ENCODE data around the gene TPD52L1. TPM values are rescaled to one million over a fixed set of nuclear protein-coding genes. Genes with fewer than 3 reads are reported as not detected.

TPD52L1 gene
- total RNA-seq, 1 donor from 2014 or later: 164 TPM

DNA sequence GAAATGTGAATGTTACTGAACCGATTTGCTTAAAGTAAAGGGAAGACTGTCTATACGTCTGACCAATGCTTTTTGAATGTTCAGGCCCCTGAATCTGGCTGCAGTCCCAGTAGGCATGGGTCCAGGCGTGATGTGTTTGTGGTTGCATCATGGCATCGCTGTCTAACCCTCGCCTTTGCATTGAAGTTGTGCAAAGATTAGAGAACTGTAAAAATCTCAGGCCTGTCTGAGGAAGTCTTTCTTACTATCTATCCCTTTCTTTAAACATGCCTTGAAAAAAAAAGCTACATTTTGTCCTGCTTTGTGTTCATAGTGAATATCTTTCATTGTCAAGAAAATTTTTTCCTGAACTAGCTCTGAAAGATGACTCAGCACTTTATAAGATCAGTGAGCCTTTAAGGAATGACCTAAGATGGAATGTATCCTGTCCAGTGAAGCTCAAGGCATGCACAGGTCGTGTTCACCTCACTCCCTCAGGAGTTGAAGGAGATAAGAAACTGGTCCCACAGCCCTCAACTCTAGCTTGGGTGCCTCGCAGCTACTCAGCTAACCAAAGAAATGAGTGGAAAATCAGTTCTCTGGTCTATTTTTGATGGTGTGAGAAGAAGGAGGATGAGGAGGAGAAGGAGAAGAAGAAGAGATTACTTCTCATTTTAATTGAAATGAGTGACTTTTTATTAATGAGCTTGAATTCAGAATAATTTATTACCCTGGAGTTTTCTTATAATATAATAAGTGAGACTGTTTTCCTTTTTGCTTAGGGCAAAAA lies 48.6 kb downstream of the TPD52L1 start:
- peak; percentile 92 for FAIRE-seq
- DNase-seq (ENCODE audit: low read depth): peak; percentile 94
- Histone ChIP-seq H3K36me3 (ENCODE audit: control insufficient read depth, insufficient read depth, low read length) (no peaks in the 10 kb centered on the region), H3K27me3 (ENCODE audit: control insufficient read depth, insufficient read depth, low read length) (no peaks in the 10 kb centered on the region), H3K4me3 (ENCODE audit: low read depth, low read length) (no peak overlapping the region)
- TF ChIP-seq, protein P1, sequence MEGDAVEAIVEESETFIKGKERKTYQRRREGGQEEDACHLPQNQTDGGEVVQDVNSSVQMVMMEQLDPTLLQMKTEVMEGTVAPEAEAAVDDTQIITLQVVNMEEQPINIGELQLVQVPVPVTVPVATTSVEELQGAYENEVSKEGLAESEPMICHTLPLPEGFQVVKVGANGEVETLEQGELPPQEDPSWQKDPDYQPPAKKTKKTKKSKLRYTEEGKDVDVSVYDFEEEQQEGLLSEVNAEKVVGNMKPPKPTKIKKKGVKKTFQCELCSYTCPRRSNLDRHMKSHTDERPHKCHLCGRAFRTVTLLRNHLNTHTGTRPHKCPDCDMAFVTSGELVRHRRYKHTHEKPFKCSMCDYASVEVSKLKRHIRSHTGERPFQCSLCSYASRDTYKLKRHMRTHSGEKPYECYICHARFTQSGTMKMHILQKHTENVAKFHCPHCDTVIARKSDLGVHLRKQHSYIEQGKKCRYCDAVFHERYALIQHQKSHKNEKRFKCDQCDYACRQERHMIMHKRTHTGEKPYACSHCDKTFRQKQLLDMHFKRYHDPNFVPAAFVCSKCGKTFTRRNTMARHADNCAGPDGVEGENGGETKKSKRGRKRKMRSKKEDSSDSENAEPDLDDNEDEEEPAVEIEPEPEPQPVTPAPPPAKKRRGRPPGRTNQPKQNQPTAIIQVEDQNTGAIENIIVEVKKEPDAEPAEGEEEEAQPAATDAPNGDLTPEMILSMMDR (IDR thresholded peaks at IDR 0.05; ENCODE audit: insufficient read depth, low read length, severe bottlenecking): no peak

DNA sequence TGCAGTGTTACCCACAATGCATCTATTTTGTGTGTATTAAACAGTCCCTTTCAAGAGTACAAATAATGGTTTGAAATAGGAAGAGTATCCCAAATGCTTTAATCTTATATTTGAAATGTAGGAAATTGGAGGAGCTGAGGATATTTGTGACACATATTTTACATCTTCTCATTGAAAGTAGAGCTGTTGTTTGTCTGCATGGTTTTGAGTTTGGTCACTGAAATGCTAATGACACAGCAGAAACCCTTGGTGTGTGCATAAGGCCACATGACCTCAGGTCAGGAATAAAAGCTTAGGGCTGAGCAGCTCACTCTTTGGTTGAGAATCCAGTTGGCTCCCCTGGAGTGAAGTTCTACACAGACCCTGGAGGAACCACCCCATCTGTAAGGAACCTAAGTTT lies 49.8 kb downstream of the TPD52L1 start:
- TF ChIP-seq, protein P1 (IDR thresholded peaks at IDR 0.05; ENCODE audit: insufficient read depth, low read length, severe bottlenecking): no peak
- FAIRE-seq: no peak

DNA sequence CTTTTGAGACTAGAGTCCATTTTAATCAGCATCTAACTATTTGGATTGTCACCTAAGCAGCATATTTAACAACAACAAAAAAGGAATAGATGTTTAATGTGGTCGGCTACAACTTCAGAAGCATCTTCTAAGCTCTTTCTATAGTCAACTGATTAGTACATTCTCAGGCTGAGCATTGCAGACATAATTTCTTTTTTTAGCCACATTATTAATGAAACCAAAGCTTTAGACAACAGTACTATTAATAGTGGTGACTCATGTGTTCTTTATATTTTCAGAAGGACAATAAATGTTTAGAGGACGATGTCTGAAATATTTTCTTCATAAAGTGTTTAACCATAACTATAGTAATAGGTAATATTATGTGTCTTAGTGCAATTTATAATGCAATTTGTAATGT lies 52.4 kb downstream of the TPD52L1 start:
- TF ChIP-seq, protein P1 (IDR thresholded peaks at IDR 0.05; ENCODE audit: insufficient read depth, low read length, severe bottlenecking): no peak
- no peak overlapping the region for H3K4me3 ChIP-seq (ENCODE audit: low read depth, low read length)
- DNase-seq (ENCODE audit: low read depth): no peak
- H3K27me3 ChIP-seq (ENCODE audit: control insufficient read depth, insufficient read depth, low read length): no peaks in the 10 kb centered on the region
- no peak for FAIRE-seq
- no peaks in the 10 kb centered on the region for H3K36me3 ChIP-seq (ENCODE audit: control insufficient read depth, insufficient read depth, low read length)

More for the DNA sequence above, 49.8 kb downstream of the TPD52L1 start:
- no peaks in the 10 kb centered on the region for H3K36me3 ChIP-seq (ENCODE audit: control insufficient read depth, insufficient read depth, low read length)
- DNase-seq (ENCODE audit: low read depth): peak; percentile 25
- H3K27me3 ChIP-seq (ENCODE audit: control insufficient read depth, insufficient read depth, low read length): no peaks in the 10 kb centered on the region
- H3K4me3 ChIP-seq (ENCODE audit: low read depth, low read length): no peak overlapping the region

- TF ChIP-seq, protein P1 (IDR thresholded peaks at IDR 0.05; ENCODE audit: insufficient read depth, low read length, severe bottlenecking): no peak
- no peak for FAIRE-seq
- DNase-seq (ENCODE audit: low read depth): no peak
- Histone ChIP-seq H3K36me3 (ENCODE audit: control insufficient read depth, insufficient read depth, low read length) (no peaks in the 10 kb centered on the region), H3K27me3 (ENCODE audit: control insufficient read depth, insufficient read depth, low read length) (no peaks in the 10 kb centered on the region), H3K4me3 (ENCODE audit: low read depth, low read length) (no peak overlapping the region)
These were observed 52.8 kb downstream of the TPD52L1 start for GRCh38 chr6:125206389-125206788.

DNA sequence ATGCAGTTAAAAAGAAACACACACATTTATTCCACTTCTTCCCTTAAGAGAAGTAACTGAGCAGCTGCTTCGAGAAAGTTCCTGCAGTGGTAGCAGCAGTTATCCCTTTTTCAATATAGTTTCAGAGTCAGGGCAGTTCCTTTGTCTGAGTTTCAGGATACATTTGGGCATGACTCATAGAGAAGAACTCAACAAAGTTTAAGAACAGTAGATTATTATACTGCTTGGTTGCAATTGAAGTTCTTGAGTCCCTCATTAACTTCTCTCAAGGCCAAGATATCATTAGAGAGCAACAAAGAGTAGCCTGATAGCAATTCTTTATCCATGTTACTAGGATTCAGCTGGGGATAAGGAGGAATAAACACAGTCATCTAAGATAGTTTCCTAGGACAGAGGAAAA lies 54.4 kb downstream of the TPD52L1 start:
- no peak for FAIRE-seq
- peak; percentile 15 for DNase-seq (ENCODE audit: low read depth)
- Histone ChIP-seq H3K36me3 (ENCODE audit: control insufficient read depth, insufficient read depth, low read length) (no peaks in the 10 kb centered on the region), H3K27me3 (ENCODE audit: control insufficient read depth, insufficient read depth, low read length) (no peaks in the 10 kb centered on the region), H3K4me3 (ENCODE audit: low read depth, low read length) (no peak overlapping the region)
- TF ChIP-seq, protein P1 (IDR thresholded peaks at IDR 0.05; ENCODE audit: insufficient read depth, low read length, severe bottlenecking): no peak
